NCI-H460 (cell line): ENCODE results near the gene PIEZO2. TPM values are rescaled to one million over a fixed set of nuclear protein-coding genes. Genes with fewer than 3 reads are reported as not detected.
A peak's percentile ranks its signal among the peaks of the same experiment; 100 is the strongest.
"Not testable (repeated sequence)": the region's sequence is repeated elsewhere in the genome, so short reads cannot be mapped to it uniquely, and the experiment has no call there.

Experiments used
- DNase-seq: peaks from one replicate; pipeline ENCODE4 v3.0.0-alpha.2; 2016; ENCODE audit warnings: low read depth; ENCODE audit errors: extremely low read depth
- total RNA-seq: library from RNA; depleted of rRNA; stranded (reverse); fragments of >200 nt; shearing (Covaris generic); gene quantifications from 2 replicates; pipeline ENCODE4 v1.2.3, GENCODE V29; 2014

The PIEZO2 gene
- total RNA-seq, 1 experiment from 2014 or later, result not detected

GRCh38 chr18:11153097-11153496 is 3.7 kb upstream of the PIEZO2 start:
- no peak for DNase-seq

- DNase-seq, result no peak
These were observed 874 bp upstream of the PIEZO2 start for GRCh38 chr18:11150271-11150615.

- DNase-seq, result no peak
These were observed 509 bp downstream of the PIEZO2 start for GRCh38 chr18:11148680-11149440.

- DNase-seq, result no peak
These were observed 1.2 kb downstream of the PIEZO2 start for GRCh38 chr18:11147962-11148679.

GRCh38 chr18:11147371-11147951 is 1.9 kb downstream of the PIEZO2 start:
- no peak for DNase-seq

- DNase-seq, result no peak
These were observed 2.4 kb downstream of the PIEZO2 start for GRCh38 chr18:11146947-11147345.

- no peak for DNase-seq
These were observed 3.0 kb downstream of the PIEZO2 start for GRCh38 chr18:11146238-11146946.

GRCh38 chr18:11145413-11146191 is 3.8 kb downstream of the PIEZO2 start:
- no peak for DNase-seq

- no peak for DNase-seq
These were observed 12.0 kb downstream of the PIEZO2 start for GRCh38 chr18:11137400-11137799.

GRCh38 chr18:11136241-11136640 is 13.1 kb downstream of the PIEZO2 start:
- DNase-seq, result no peak

- no peak for DNase-seq
These were observed 14.4 kb downstream of the PIEZO2 start for GRCh38 chr18:11134940-11135339.

GRCh38 chr18:11129059-11129458 is 20.3 kb downstream of the PIEZO2 start:
- DNase-seq, result not testable (repeated sequence)

GRCh38 chr18:11125492-11126315 is 23.7 kb downstream of the PIEZO2 start:
- DNase-seq, result no peak

GRCh38 chr18:11124054-11124453 is 25.3 kb downstream of the PIEZO2 start:
- DNase-seq, result no peak

- no peak for DNase-seq
These were observed 27.9 kb downstream of the PIEZO2 start for GRCh38 chr18:11121443-11121849.

GRCh38 chr18:11119959-11120587 is 29.3 kb downstream of the PIEZO2 start:
- DNase-seq, result peak; percentile 21

GRCh38 chr18:11119550-11119949 is 29.8 kb downstream of the PIEZO2 start:
- DNase-seq, result no peak

GRCh38 chr18:11118051-11118766 is 31.2 kb downstream of the PIEZO2 start:
- no peak for DNase-seq
